GM21423 (cell line): ENCODE measurements around the gene CFAP100.

ENCODE experiments used
- ATAC-seq: cut with Tn5 transposase; IDR thresholded peaks from one replicate; pipeline ENCODE4 v1.9.1; 2021; ENCODE audit warnings: mild to moderate bottlenecking, moderate library complexity; ENCODE audit not compliant: unreplicated experiment

CFAP100 gene

GRCh38 chr3:126373682-126374601, 20.8 kb upstream of the CFAP100 start:
- no peak for ATAC-seq

DNA sequence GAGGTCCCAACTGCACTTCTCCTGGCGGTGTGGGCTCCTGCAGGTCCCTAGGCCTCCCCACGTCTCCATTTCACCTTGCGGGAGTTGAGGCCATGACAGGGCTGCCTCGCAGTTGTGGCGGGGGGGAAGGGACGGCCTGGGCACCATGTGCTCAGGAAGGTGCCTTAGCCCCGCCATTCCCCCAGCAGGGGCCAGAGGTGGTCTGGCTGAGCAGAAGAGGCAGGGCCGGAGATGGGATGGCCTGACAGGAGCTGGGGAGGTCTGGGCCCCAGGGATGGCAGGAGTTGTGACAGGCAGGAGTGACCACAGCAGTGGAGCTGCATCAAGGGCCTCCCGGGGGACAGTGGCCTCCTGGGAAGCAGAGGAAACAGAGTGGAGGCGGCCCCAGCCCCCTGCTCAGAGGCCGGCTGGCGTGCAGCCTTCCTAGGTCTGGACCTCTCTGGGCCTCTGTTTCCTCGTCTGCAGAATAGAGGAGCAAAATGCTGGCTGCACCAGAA, 18.8 kb upstream of the CFAP100 start:
- ATAC-seq = no peak

DNA sequence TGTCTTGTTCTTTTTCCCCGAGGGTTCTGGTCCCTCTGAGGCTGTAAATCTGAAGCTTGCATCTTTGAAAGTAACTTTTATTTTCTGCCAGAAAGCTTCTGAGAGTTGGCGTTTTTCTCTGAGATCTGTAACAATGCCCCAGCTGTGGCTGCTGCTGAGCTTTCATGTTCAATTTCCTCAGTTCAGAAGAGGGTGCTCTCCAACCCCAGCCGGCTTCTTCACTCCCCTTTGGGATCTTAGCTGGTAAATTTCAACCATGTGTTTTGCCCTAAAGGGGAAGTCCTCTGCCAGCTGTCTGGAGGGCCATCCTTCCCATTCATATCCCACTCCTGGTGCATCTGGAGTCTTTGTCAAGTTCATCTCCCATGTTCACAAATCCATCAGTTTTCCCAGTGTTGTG, 18.3 kb upstream of the CFAP100 start:
- no peak for ATAC-seq

DNA sequence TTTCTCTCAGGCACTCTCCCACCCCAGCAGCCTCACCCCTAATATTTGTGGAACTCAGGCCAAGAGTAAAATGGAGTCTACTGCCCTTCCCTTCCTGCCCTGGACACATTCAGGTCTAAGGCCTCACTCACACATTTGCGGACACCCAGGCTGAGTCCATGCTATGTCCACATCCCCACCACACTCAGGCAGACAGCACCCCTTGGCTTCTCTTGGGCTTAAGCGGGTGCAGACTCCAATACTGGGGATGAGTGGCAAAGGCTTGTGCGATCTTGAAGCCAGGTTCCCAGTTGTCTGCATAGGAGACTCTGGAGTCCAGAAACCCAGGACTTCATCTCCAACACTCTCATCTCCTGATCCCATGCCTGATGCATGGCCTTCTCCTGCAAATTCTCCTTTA, 17.5 kb upstream of the CFAP100 start:
- no peak for ATAC-seq

GRCh38 chr3:126378341-126378751, 16.4 kb upstream of the CFAP100 start:
- no peak for ATAC-seq

GRCh38 chr3:126380011-126380768, 14.5 kb upstream of the CFAP100 start:
- no peak for ATAC-seq

GRCh38 chr3:126381966-126382365, 12.7 kb upstream of the CFAP100 start:
- ATAC-seq = no peak

DNA sequence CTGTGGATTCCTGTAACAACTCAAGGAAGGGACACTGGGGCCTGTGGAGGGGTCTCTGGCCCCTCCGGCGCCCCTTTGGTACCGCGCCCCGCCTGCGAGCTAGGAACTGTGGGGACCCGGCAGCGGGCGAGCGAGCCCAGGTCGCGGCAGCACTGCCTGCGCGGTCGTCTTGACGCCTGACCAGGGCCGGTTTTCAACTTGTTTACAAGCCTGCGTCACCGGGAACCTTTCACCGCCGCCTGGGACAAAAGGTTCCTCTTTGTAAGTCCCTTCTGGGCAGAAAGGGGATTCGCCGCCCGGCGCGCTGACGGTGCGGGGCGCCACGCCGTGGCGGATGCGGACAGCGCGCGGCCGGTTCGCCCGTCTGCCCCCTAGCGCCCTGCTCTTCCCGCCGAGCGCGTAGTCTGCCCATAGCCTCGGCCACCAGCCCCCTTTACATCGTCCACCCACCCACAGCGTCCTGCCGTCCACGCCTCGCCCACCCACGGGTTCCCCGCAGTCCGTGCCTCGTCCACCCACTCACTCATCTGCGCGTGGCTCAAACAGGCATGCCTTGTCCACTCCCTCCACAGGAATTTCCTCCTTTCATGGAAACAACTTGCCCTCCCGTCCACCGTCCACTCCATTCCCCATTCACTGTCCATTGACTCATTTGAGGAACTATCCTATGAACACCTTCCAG, 5.5 kb upstream of the CFAP100 start:
- ATAC-seq = no peak

DNA sequence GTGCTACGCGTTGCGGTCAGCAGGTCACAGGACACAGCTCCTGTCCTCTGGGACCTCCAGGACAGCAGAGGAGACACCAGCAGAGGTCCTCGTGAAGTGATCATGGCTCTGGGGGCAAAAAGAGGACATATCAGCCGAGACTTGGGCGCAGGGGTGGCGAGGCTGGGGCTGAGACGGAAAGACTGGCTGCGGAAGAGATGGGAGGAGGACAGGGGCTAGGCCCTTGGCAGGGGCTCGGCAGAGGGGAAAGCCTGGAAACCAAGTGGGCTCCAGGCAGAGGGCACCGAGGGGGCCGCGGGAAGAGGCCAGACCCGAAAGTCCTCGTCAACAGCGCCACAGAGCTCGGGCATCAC, 4.9 kb upstream of the CFAP100 start:
- no peak for ATAC-seq

DNA sequence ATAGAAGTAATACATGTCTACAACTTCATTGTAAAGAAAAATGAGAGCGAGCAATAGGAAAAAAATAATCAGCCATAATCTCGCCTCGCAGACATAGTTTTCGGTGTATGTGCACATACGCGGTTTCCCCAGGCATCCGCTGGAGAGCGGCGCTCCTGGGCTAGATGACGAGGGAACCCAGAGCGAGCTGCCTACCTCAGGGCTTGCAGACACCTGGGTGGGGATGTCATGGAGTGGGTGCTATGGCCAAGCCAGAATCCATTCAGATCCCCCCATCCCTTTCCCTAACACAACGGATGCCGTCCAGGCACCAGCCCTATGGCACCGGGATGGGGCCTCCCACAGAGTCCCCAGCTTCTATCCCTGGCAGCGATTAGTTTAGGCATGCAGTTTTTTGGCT, 4.5 kb upstream of the CFAP100 start:
- no peak for ATAC-seq

DNA sequence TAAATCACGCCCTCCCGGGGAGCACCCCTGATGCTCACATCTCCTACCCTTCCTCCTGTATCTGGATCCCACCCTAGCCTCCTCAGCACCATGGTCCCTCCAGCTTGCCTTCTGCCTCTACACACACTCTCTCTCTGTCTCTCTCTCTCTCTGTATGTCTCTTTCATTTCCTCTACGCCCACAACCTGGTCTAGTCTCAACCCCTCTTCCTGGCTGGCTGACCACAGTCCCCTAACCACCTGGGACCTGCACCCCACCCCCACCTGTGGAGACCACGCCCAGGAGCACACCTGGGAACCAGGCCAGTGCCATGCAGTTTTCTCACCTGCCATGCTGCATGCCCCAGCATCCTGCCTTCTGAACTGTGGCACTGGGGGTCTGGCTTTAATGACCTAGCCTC, 4.0 kb upstream of the CFAP100 start:
- no peak for ATAC-seq

DNA sequence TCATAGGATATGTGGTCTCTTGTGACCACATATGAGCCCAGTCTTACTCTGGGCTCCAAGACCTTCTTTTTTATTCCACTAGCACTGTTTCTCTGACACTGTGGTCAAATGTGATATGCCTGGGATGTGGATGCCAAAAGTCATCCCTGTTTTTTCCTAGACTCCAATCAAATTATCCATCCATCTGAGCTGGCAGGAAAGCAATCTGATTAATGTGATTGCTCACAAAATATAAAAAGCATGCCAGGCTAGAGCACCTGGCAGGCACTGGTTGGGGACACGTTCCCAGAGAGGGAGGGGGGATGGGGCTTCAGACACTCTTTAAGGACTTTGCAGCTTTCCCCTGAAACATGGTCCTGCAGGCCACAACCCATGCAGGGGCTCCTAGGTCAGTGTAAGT, 3.1 kb upstream of the CFAP100 start:
- ATAC-seq = no peak

- no peak for ATAC-seq
Measured at GRCh38 chr3:126392246-126392645, 2.5 kb upstream of the CFAP100 start.

GRCh38 chr3:126393563-126393962, 1.1 kb upstream of the CFAP100 start:
- ATAC-seq = no peak

DNA sequence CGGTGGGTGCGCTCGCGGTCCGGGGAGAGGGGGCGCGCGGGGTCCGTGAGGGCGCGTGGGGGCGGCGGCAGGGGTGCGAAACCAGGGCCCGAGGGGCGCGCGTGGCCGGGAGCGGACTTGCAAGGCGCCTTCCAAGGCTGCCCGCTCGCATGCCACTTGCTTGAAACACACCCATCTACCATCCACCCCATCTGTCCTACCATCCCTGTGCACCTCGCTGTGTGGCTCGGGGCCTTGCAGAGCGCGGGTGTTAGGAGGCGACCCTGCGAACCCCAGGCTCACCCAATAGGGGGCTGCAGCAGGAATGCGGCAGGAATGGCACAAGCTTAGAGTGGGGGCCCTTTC, 240 bp downstream of the CFAP100 start:
- no peak for ATAC-seq

GRCh38 chr3:126395846-126396513, 1.3 kb downstream of the CFAP100 start:
- no peak for ATAC-seq

GRCh38 chr3:126396536-126396935, 1.8 kb downstream of the CFAP100 start:
- no peak for ATAC-seq

GRCh38 chr3:126397610-126398422, 3.1 kb downstream of the CFAP100 start:
- ATAC-seq = no peak

GRCh38 chr3:126398423-126399350, 4.0 kb downstream of the CFAP100 start:
- ATAC-seq = no peak
